ENCODE data around the gene COA7.

DNA sequence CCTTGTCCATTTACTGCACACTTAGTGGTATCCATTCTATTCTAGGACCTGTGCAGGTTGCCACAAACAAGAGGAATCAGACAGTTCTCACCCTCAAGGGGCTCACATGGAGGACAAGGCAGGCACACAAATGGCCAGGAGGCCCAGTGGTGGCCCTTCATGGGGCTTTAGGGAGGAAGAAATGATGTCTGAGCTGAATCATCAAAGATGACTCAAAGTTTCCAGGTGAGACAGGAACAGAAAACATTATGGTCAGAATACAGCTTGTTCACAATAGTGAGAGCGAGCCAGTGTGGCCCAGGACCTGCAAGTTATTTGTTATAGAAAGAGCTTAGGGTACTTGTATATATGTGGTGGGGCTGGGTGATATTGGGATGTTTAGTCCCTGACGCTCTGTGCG is 38.8 kb downstream of the COA7 start:
- TF ChIP-seq, protein P1, sequence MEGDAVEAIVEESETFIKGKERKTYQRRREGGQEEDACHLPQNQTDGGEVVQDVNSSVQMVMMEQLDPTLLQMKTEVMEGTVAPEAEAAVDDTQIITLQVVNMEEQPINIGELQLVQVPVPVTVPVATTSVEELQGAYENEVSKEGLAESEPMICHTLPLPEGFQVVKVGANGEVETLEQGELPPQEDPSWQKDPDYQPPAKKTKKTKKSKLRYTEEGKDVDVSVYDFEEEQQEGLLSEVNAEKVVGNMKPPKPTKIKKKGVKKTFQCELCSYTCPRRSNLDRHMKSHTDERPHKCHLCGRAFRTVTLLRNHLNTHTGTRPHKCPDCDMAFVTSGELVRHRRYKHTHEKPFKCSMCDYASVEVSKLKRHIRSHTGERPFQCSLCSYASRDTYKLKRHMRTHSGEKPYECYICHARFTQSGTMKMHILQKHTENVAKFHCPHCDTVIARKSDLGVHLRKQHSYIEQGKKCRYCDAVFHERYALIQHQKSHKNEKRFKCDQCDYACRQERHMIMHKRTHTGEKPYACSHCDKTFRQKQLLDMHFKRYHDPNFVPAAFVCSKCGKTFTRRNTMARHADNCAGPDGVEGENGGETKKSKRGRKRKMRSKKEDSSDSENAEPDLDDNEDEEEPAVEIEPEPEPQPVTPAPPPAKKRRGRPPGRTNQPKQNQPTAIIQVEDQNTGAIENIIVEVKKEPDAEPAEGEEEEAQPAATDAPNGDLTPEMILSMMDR (conservative IDR thresholded peaks at IDR 0.05; ENCODE audit: low read length), result no peak
- no peak for TF ChIP-seq EZH2phosphoT487 (IDR thresholded peaks at IDR 0.05; ENCODE audit: borderline replicate concordance, low read depth, low read length)

All from OCI-LY7 (cell line).